GM10248 (cell line): ENCODE data around the gene RAC3.

ENCODE experiments used
- CTCF ChIA-PET: fragments of 300-600 bp; sonication (Branson Sonifier 250); formaldehyde crosslinking; extraction: SDS; loops from one replicate; lab custom pipeline; 2021; ENCODE audit warnings: antibody characterized with exemption; lab: Yijun Ruan, JAX
- POLR2A ChIA-PET: fragments of 350-650 bp; sonication (Branson Sonifier 250); formaldehyde crosslinking; extraction: SDS; loops from one replicate; lab custom pipeline; 2020; ENCODE audit warnings: antibody characterized with exemption; lab: Yijun Ruan, JAX
- DNase-seq: peaks from one replicate; pipeline ENCODE4 v3.0.0; 2012; ENCODE audit errors: extremely low spot score
- CTCF ChIP-seq: IDR thresholded peaks from 2 replicates; pipeline ENCODE4 v1.5.1; 2012; ENCODE audit warnings: mild to moderate bottlenecking, low read depth; ENCODE audit errors: extremely low read depth, missing control alignments, control extremely low read depth

Gene RAC3

DNA sequence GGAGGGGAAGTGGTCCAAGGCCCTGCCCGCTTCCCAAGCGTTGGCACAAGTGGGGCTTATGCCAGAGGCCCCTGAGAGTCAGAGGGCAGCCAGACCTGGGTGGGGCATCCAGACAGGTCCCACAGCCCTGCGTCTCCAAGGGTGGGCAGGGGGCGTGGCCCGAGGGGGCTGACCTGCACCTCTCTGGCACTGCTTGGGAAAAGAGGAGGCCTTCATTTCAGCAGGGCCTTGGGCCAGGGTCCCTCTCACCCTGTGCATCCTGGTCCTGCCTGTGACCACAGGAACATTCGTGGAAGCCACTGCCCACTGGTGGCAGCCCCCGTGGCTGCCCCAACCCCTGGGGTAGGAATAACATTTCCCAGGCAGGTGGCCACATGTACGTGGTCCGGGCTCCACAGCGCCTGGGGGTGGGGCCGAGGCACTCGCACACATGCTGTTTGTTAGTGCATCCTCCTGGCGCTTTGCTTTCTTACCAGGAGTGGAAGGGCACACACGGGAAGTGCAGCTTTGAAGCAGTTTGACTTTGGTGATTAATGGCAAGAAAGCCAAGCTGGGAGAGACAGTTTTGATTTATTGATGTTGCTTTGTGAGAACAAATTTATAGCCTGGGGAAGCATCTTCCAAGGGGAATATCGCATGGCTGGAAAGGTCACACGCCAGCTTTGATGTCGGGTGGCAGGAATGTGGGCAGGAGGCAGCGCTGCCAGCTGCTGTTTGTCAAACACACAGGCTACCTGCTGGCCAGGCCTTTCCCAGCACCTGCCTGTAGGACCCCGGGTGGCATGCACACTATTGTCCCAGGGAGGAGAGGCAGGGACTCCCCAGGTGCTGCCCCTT, 13.1 kb upstream of the RAC3 start:
- ChIA-PET POLR2A (interaction anchor here (0.5 to 1.0 kb wide), 2 partner anchors 19 to 597 kb away, joined by 3 read pairs; partner anchors contain the start of gene DCXR), CTCF (interaction anchor here (1.6 to 10.6 kb wide), 3 partner anchors 58 to 137 kb away, joined by 3 to 106 read pairs (median 12); partner anchors contain the start of gene NOTUM)
- no peak for DNase-seq
- TF ChIP-seq CTCF, result no peak

DNA sequence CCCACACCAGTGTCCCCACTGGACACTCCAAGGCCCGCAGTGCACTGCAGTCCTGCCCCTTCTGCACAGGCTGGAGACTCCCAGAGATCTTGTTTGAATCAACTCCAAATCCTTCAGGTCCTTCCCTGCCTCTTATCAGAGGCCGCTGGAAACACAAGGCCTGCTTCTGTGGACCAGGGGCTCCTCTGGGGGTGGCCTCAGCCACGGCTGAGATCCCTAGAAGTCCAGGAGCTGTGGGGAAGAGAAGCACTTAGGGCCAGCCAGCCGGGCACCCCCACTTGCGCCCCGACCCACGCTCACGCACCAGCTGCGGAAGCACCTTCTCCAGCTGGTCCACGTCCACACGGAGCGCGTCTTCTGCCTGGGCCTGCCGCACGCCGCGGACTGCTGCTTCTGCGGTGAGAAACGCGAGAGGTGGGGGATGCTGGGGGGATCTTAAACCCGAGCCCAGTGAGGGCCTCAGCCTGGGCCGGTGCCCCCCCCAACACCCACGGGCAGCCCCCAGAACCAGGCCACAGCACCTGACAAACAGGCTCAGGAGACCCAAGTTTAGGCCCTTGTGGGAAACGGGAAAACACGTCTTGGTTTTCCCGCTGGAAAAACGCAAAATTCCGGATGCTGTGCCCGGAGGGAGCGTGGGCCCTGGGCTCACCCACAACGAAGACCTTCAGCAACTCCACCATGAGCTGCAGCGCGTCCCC, 12.3 kb upstream of the RAC3 start:
- ChIA-PET CTCF (interaction anchor here (1.0 to 10.6 kb wide), 16 partner anchors 9 to 219 kb away, joined by 3 to 106 read pairs (median 5); partner anchors contain the start of genes DCXR, MCRIP1, NOTUM and RAC3), POLR2A (no interaction called here)
- DNase-seq, result no peak
- no peak for TF ChIP-seq CTCF

GRCh38 chr17:82019690-82020571, 11.5 kb upstream of the RAC3 start:
- peak; percentile 81 for TF ChIP-seq CTCF
- CTCF ChIA-PET, result interaction anchor here (0.6 to 10.6 kb wide), 22 partner anchors 8 to 218 kb away, joined by 3 to 106 read pairs (median 5); partner anchors contain the start of genes DCXR, MCRIP1, NOTUM and RAC3
- peak; percentile 79 for DNase-seq
- POLR2A ChIA-PET, result no interaction called here

GRCh38 chr17:82020572-82021106, 10.8 kb upstream of the RAC3 start:
- no peak for TF ChIP-seq CTCF
- no peak for DNase-seq
- ChIA-PET POLR2A (no interaction called here), CTCF (interaction anchor here (0.6 to 10.6 kb wide), 27 partner anchors 7 to 286 kb away, joined by 3 to 106 read pairs (median 4); partner anchors contain the start of genes DCXR, MCRIP1, NOTUM and RAC3)

DNA sequence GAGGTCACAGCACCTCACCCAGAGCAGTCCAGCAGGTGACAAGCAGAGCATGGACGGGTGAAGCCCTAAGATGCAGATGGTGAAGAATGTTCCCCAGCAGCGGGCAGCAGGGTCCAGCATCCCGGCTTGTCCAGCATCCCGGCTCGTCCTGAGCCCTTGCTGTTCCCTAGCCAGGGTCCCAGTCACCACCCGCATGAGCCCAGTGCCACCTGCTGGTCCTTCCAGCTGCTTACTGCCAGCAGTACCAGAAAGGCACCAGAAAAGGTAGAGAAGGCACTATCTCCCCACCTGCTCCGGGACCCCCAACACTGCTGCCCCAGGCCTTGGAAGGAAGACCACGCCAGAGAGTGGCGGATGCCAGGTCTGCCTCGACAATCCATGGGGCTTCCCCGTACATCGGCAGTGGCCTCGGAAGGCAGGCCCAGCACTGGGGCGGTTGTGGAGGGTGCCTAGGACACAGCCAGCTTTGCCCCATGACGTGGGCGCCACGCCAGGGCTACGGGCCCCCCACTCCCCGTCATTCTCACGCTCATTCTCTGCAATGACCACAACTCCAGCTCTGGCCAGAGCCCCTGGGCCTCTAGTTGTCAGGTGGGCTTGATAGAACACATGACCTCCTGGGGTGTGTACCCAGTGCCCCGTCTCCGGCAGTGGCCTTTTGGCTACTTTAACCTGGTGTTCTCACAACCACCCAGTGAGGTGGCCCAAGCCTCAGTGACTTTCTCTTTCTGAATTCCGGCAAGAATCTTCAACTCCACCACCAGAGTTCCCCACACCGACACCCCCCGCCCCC, 10.2 kb upstream of the RAC3 start:
- ChIA-PET CTCF (interaction anchor here (0.8 to 10.6 kb wide), 17 partner anchors 8 to 286 kb away, joined by 3 to 106 read pairs (median 5); partner anchors contain the start of genes DCXR, MCRIP1, NOTUM and RAC3), POLR2A (no interaction called here)
- peak; percentile 53 for DNase-seq
- peak; percentile 80 for TF ChIP-seq CTCF
